IPS DF 19.7 (cell line): Measurements from ENCODE around the gene AKAP13.
"Not testable (repeated sequence)": the region's sequence is repeated elsewhere in the genome, so short reads cannot be mapped to it uniquely, and the experiment has no call there.

Source experiments
- DNase-seq: peaks from one replicate; pipeline ENCODE4 v3.0.0-alpha.2; 2013; ENCODE audit warnings: low read depth, low spot score

The AKAP13 gene

GRCh38 chr15:85475317-85475701 lies 94.9 kb downstream of the AKAP13 start:
- no peak for DNase-seq

- no peak for DNase-seq
Observed at GRCh38 chr15:85475711-85476110, 95.3 kb downstream of the AKAP13 start.

DNA sequence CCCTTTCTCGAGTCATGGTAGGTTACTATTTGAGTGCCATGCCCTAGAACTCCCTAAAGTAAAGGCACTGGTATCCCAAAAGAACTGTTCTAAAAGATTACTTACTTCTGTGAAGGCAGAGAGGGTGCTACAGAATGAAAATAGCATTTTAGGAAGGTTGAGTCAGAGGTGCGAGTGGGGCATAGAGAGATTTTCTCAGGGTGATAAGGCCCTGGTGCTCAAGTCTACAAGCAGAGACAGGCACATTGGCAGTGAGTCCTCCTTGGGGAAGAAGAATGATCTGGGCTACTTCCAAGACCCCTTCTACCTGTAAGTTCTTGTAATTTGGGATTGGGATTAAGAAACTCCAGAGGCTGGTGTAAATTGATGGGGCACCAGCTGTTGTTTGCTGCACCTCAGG lies 96.7 kb downstream of the AKAP13 start:
- no peak for DNase-seq

DNA sequence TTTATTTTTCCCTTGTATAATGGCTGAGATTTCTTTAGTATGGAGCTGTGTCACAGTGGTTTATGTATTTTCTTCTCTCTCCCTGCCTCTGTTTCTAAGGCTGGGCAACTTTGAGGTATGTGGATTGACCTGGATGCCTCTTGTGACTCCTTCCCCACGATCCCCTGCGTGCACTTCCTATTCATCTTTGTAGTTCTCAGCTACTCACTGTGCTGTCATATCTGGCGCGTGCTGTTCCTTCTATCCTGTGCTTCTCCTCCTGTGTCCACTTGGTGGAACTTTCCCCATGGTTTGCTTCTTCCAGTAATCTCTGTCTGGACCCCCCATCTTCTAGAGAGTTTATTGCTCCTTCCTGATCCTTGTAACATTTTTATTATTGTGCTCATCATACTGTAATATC lies 97.3 kb downstream of the AKAP13 start:
- no peak for DNase-seq

GRCh38 chr15:85479071-85479647 lies 98.8 kb downstream of the AKAP13 start:
- DNase-seq: no peak

GRCh38 chr15:85480923-85481322 lies 100.5 kb downstream of the AKAP13 start:
- DNase-seq: no peak

DNA sequence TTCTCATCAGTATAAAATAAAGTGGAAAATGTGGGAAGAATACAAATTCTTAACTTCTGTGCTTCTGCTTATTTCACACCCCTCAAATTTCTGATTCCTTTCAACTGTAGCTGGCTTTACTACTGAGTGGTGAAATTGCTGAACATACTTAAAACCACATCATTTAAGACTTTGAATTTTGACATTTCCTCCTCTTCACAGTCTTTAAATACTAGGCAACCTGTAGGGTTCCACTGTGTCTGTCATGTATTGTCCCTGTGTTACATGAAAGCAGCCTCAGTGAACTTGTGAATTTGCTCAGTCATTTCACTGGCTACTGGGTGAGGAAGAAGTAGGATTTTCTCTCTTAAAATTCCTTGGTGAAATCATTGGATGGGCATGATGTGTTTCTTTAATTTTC lies 101.1 kb downstream of the AKAP13 start:
- DNase-seq: not testable (repeated sequence)

- DNase-seq: no peak
Observed at GRCh38 chr15:85482894-85483293, 102.5 kb downstream of the AKAP13 start.

- not testable (repeated sequence) for DNase-seq
Observed at GRCh38 chr15:85483955-85484354, 103.6 kb downstream of the AKAP13 start.

DNA sequence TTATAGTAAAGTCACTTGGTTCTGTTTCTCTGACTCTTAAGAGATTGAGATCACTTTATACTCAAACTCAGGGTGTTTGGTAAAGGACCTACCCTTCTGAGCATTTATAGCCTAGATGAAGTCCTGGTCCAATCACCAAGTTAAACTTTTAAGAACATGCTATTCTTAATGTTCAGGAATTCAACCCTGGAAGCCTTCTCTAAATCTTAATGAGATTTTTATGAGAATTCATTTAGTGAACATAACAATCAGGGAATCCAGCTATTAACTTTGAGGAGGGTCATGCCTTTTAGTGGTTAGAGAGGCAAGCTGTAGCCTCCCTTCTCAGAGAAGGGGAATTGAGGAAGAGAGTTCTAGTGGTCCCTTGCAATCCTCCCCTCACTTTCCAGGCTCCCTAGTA lies 104.5 kb downstream of the AKAP13 start:
- DNase-seq: not testable (repeated sequence)

GRCh38 chr15:85485956-85486567 lies 105.7 kb downstream of the AKAP13 start:
- DNase-seq: peak; percentile 54

GRCh38 chr15:85487796-85488195 lies 107.4 kb downstream of the AKAP13 start:
- not testable (repeated sequence) for DNase-seq

DNA sequence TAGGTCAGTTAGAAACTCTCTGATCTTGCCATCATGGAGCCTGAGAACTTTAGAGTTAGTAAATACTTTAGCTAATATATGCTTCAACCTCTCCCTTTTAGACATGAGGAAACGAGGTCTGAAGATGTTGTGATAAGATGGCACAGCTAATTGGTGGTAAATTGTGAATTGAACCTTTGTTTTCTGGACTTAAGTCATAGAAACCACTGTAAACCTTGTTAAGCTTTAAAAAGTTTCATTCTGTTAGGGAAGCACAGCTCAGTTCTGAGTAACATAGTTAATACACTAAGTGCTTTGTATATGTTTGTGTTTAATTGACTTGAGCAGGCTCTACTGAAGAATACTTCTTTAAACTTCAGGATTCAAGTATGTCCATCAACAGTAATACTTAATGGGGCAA lies 108.6 kb downstream of the AKAP13 start:
- DNase-seq: no peak

DNA sequence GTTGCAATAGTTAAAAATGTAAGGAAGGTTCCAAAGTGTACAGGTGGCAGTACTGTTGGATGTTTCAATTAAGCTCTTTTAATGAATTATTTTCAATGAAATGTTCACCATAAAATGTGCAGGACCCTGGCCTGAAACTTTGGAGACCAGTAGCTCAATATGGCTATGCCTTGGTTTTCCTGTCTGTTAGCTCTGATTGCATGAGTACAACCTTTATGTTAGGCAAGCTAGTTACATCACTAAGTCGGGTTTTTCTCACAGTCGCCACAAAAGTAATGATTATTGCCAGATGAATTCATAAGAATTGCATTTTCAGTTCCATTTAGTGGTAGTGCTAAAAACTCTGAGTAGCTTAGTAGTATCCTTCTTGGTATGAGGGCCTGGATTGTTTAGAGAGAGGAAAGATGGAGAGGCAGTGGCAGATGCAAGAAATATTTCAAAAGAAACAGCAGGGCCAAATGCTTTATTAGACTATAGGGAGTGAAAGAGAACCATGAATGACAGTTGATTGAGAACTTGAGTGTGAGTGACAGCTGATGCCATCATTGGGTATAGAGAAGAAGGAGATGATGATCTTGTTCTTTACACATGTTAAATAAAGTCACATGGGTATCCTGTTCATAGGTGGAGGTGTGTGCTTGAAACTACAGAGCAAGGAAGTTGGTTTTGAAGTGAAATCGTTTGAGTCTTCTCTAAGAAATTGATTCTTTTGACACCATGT lies 109.5 kb downstream of the AKAP13 start:
- no peak for DNase-seq

- no peak for DNase-seq
Observed at GRCh38 chr15:85490856-85491255, 110.5 kb downstream of the AKAP13 start.

DNA sequence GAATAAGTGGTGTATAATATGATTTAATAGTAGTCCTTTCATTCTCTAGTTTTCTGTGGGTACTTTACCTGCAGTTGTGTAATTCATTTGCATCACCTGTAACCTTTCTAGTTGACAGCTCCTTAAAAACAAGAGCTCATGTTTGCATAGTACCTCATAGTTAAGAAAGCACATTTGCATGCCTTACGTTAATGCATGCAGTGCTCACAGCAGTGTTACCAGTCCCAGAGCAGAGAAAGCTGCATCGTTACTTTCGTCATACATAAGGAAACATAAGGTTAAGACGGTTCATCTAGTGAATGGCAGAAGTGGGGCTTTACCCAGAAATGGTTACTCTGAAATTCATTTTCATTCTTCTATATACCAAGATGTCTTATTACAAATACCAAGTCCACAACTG lies 111.3 kb downstream of the AKAP13 start:
- no peak for DNase-seq

DNA sequence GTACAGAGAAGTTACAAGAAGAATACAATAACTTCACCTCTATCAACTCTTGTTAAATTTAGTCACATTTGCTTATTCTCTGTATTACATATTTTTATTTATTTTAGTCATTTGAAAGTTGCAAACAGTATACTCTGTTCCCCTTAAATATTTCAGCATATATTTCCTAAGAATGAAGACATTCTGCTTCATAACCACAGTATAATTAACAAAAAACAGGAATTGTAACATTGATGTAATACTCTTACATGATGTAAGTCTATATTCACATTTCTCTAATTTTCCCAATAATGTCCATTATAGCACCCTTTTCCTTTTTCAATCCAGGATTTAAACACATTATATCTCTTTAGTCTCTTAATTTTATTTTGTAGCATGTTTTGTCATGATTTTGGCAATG lies 112.0 kb downstream of the AKAP13 start:
- DNase-seq: no peak

GRCh38 chr15:85493260-85493659 lies 112.9 kb downstream of the AKAP13 start:
- DNase-seq: no peak

DNA sequence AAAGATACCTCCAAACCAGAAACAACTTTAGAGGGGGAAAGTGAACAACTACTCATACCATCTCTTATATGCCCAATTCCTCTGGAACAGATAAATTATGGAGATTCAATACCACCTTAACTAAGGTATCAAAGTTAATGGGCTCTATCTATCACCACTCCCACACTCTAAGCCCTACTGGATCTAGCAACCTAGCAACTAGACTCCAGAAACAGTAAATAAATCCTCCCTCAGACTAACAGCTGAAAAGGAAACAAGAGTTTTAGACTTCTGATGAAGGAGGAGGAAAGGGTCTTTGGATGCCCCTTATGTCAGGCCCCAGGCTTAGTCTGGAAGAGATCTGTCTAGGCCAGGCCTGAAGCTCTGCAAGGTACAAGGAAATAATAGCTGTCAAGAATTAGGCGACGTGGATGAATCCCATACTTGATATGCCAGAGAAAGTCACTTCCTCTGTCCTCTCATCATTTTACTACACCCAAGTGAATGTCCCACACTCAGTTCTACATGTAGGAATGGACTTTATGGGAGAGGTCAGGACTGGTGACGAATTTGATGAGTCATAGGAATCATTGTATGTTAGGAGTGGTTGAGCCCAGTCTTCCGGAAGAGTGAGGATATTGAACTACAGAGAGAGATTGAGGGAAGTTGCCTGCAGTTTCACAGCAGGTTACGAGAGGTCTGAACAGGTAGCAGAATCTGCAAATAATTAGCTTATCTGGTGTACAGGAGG lies 113.8 kb downstream of the AKAP13 start:
- no peak for DNase-seq

GRCh38 chr15:85495096-85495495 lies 114.7 kb downstream of the AKAP13 start:
- DNase-seq: no peak

- DNase-seq: no peak
Observed at GRCh38 chr15:85495544-85495943, 115.1 kb downstream of the AKAP13 start.

- DNase-seq: no peak
Observed at GRCh38 chr15:85496151-85496550, 115.7 kb downstream of the AKAP13 start.
